ENCODE data around the gene COBLL1. TPM values are rescaled to one million over a fixed set of nuclear protein-coding genes. Genes with fewer than 3 reads are reported as not detected.
A peak's percentile ranks its signal among the peaks of the same experiment; 100 is the strongest.

The COBLL1 gene
- total RNA-seq, 2 donors from 2014 or later = 52.1 to 82.8 TPM

DNA sequence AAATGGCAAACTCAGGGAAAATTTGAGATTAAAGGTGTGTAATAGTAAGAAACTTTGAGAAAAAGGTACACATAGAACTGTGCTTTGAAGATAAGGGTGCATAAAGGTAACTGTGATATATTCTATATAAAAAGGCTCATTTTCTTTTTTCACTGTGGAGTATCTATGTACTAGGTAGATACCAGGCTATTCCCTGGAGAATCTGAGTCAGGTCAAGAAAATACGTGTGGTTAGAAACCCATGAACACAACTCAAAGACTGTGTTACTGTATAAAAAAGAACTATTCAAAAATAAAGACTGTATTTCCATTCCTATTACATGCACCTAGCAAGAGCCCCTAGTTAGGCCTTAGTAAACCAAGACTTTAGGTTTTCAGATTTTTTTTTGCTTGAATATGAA lies 120.2 kb downstream of the COBLL1 start:
- H3K27ac ChIP-seq = no peak overlapping the region
- WGBS = 91% methylated on average over 1 of the region's 1 CpG
- TF ChIP-seq CTCF (IDR thresholded peaks at IDR 0.05) (no peak), POLR2A (IDR thresholded peaks at IDR 0.05) (no peak), POLR2AphosphoS5 (IDR thresholded peaks at IDR 0.05) (no peak)

GRCh38 chr2:164719996-164720941 lies 121.4 kb downstream of the COBLL1 start:
- H3K27ac ChIP-seq = no peak overlapping the region
- no peak for DNase-seq (ENCODE audit: low spot score)
- intact Hi-C loops (cut with DNase I) = loop anchor here (5.0 kb wide), 1 partner anchor 163 kb away; no protein-coding TSS in a partner anchor
- H3K4me3 ChIP-seq = no peak overlapping the region
- TF ChIP-seq CTCF (IDR thresholded peaks at IDR 0.05) (no peak), POLR2A (IDR thresholded peaks at IDR 0.05) (no peak), POLR2AphosphoS5 (IDR thresholded peaks at IDR 0.05) (no peak)
- H3K27me3 ChIP-seq (replicated peaks; ENCODE audit: insufficient read depth) = no peaks in the 10 kb centered on the region
- no peaks in the 10 kb centered on the region for H3K9me3 ChIP-seq
- 18% methylated on average over 3 of the region's 3 CpGs for WGBS
- no peaks in the 10 kb centered on the region for H3K36me3 ChIP-seq
- no peaks in the 10 kb centered on the region for H3K4me1 ChIP-seq (replicated peaks)

More for the DNA sequence above, 120.2 kb downstream of the COBLL1 start:
- Histone ChIP-seq H3K4me3 (no peak overlapping the region), H3K4me1 (replicated peaks) (no peaks in the 10 kb centered on the region), H3K9me3 (no peaks in the 10 kb centered on the region), H3K36me3 (no peaks in the 10 kb centered on the region), H3K27me3 (replicated peaks; ENCODE audit: insufficient read depth) (no peaks in the 10 kb centered on the region)
- intact Hi-C loops (cut with DNase I) = no loop called here
- DNase-seq (ENCODE audit: low spot score) = no peak

DNA sequence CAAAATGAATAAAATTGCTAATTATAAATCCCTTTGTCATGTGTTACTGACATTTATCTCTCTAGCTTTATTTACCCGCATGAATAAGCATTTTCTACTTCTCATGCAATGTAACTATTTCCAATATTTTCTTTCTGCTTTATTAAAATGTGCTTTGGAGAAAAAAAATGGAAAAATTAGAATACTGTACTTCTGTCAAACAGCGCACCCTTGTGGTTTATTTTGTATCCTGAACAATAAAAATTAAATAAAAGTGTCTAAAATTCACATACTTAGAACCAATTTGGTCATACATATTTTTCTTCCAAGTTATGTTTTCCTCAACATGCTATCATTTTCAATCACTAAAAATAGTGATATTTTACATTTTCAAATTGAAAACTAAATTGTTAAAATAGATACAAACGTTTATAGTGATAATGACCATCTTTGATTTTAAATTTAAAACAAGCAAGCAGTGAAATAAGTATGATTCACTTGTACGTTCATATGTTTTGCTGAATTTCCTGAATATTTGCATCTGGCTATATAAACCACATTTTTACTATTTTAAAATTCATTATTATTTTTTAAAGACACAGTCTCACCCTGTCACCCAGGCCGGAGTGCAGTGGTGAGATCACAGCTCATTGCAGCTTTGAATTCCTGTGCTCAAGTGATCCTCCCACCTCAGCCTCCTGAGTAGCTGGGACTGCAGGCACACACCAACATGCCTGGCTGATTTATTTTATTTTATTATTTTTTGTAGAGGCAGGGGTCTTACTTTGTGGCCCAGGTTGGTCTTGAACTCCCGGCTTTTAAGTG lies 124.4 kb downstream of the COBLL1 start:
- Histone ChIP-seq H3K9me3 (no peaks in the 10 kb centered on the region), H3K27ac (no peak overlapping the region), H3K4me3 (no peak overlapping the region), H3K4me1 (replicated peaks) (no peaks in the 10 kb centered on the region), H3K27me3 (replicated peaks; ENCODE audit: insufficient read depth) (no peaks in the 10 kb centered on the region), H3K36me3 (no peaks in the 10 kb centered on the region)
- WGBS = 77% methylated on average over 6 of the region's 6 CpGs
- intact Hi-C loops (cut with DNase I) = loop anchor here (5.0 kb wide), 1 partner anchor 160 kb away; no protein-coding TSS in a partner anchor
- no peak for DNase-seq (ENCODE audit: low spot score)
- TF ChIP-seq CTCF (IDR thresholded peaks at IDR 0.05) (peak in 2 of 4 experiments; percentile 37 to 40), POLR2A (IDR thresholded peaks at IDR 0.05) (no peak)

- TF ChIP-seq POLR2AphosphoS5 (IDR thresholded peaks at IDR 0.05) (no peak), CTCF (IDR thresholded peaks at IDR 0.05) (no peak), POLR2A (IDR thresholded peaks at IDR 0.05) (no peak)
- Histone ChIP-seq H3K4me3 (no peak overlapping the region), H3K27ac (no peak overlapping the region), H3K27me3 (replicated peaks; ENCODE audit: insufficient read depth) (no peaks in the 10 kb centered on the region), H3K36me3 (no peaks in the 10 kb centered on the region), H3K4me1 (replicated peaks) (no peaks in the 10 kb centered on the region), H3K9me3 (no peaks in the 10 kb centered on the region)
- WGBS = 83% methylated on average over 1 of the region's 1 CpG
- DNase-seq (ENCODE audit: low spot score) = no peak
- intact Hi-C loops (cut with DNase I) = no loop called here
Measured at GRCh38 chr2:164714471-164714870, 127.2 kb downstream of the COBLL1 start.
